Spleen (tissue), 11 donors: ENCODE measurements around the gene ADCY6. TPM values are rescaled to one million over a fixed set of nuclear protein-coding genes. Genes with fewer than 3 reads are reported as not detected.

Source experiments
- DNase-seq: peaks from one replicate; pipeline ENCODE4 v3.0.0-alpha.2; 2020
- H3K27ac ChIP-seq, 8 donors: fragments of 200-600 bp; sonication (generic) in 7 of 8; 1 replicate in 4 of 8; 2 replicates in 4 of 8; pipeline versions ENCODE4 v1.5.0 to v1.8.0; 2016 to 2021; ENCODE audit warnings: inconsistent platforms in 4 of 8, mild to moderate bottlenecking in 4 of 8, moderate library complexity in 1 of 8
- H3K27me3 ChIP-seq, 7 donors: fragments of 200-600 bp; sonication (generic) in 6 of 7; replicated peaks in 1 of 7; 1 replicate in 4 of 7; 2 replicates in 3 of 7; pipeline versions ENCODE4 v1.5.0 to v1.8.0; 2016 to 2021; ENCODE audit warnings: inconsistent platforms in 3 of 7, mild to moderate bottlenecking in 1 of 7
- H3K36me3 ChIP-seq, 6 donors: fragments of 200-600 bp; sonication (generic) in 5 of 6; 1 replicate in 4 of 6; 2 replicates in 2 of 6; pipeline versions ENCODE4 v1.5.0 to v1.8.0; 2016 to 2021; ENCODE audit warnings: inconsistent platforms in 2 of 6
- H3K4me1 ChIP-seq, 6 donors: fragments of 200-600 bp; sonication (generic) in 5 of 6; 1 replicate in 3 of 6; 2 replicates in 3 of 6; pipeline versions ENCODE4 v1.5.0 to v1.8.0; 2016 to 2021; ENCODE audit warnings: inconsistent platforms in 3 of 6
- H3K4me3 ChIP-seq, 8 donors: fragments of 200-600 bp; sonication (generic) in 7 of 8; 1 replicate in 4 of 8; 2 replicates in 4 of 8; pipeline versions ENCODE4 v1.5.0 to v1.8.0; 2016 to 2021; ENCODE audit warnings: inconsistent platforms in 4 of 8, mild to moderate bottlenecking in 4 of 8, moderate library complexity in 2 of 8
- H3K9me3 ChIP-seq, 8 donors: fragments of 200-600 bp; sonication (generic) in 7 of 8; 1 replicate in 4 of 8; 2 replicates in 4 of 8; pipeline versions ENCODE4 v1.5.0 to v1.8.0; 2016 to 2021; ENCODE audit warnings: inconsistent platforms in 4 of 8
- POLR2A ChIP-seq, 3 donors: fragments of 450-650 bp; IDR thresholded peaks; one replicate each; pipeline ENCODE4 v1.5.1; 2017; ENCODE audit warnings: antibody characterized with exemption in 3 of 3, mild to moderate bottlenecking in 1 of 3
- POLR2AphosphoS5 ChIP-seq, 3 donors: sonication (generic); formaldehyde crosslinking; IDR thresholded peaks; one replicate each; pipeline ENCODE4 v1.5.1; 2017; ENCODE audit warnings: antibody characterized with exemption in 3 of 3
- WGBS, 5 donors: extraction: QIAGEN DNeasy Blood & Tissue Kit in 3 of 5; methylation state at CpG; one replicate each; pipeline versions ENCODE4 v1.1.5 to v1.1.7; 2013 to 2018; 5-methylcytosine and 5-hydroxymethylcytosine counted together
- intact Hi-C: fragments of 100-400 bp; cut with DNase I; formaldehyde crosslinking; loops from one replicate; pipeline ENCODE4 v1.15.0; 2023; ENCODE audit warnings: low total_unique reads
- polyA plus RNA-seq, 3 donors: library from polyadenylated mRNA; stranded (reverse); fragments of 200-250 nt; gene quantifications; one replicate each; pipeline ENCODE4 v1.2.1, GENCODE V29; 2013
- total RNA-seq, 7 donors: library from RNA; depleted of rRNA in 3 of 7; stranded (reverse); fragments of >200 nt in 3 of 7; fragmentation: NEBNext Ultra II Directional in 4 of 7; extraction: Animal tissue kit (Norgen Biotek cat#: 25700) in 4 of 7; gene quantifications; one replicate each; pipeline versions ENCODE4 v1.1.0 to v1.2.1, GENCODE V29; 2016 to 2021
- TF ChIP-seq, protein P1 (sequence below), 11 experiments: fragments of 200-600 bp in 7 of 11; fragments of 450-650 bp in 4 of 11; sonication (generic) in 4 of 11; IDR thresholded peaks in 8 of 11; conservative IDR thresholded peaks in 3 of 11; 1 replicate in 7 of 11; 2 replicates in 4 of 11; pipeline versions ENCODE4 v1.4.0 to v1.8.0; 2016 to 2021; ENCODE audit warnings: antibody characterized with exemption in 11 of 11, inconsistent platforms in 4 of 11, mild to moderate bottlenecking in 1 of 11
- donor health status: healthy with polysubstance abuse.
- donor health status: DM: no; HTN: no; CAD: no; lungs with moderate emphysema.
- donor health status: DM: no; HTN: no; CAD: no.
- donor health status: Bipolar disorder and iron deficiency.
- donor health status: healthy.
- donor health status: DM: no; HTN: no; CAD: no.
- donor health status: DM: yes; HTN: yes; CAD: no.

ADCY6 gene
- total and polyA plus RNA-seq, 10 donors = 1.6 to 20.4 (median 13.7) TPM

GRCh38 chr12:48813465-48814261, 24.8 kb upstream of the ADCY6 start:
- intact Hi-C loops = no loop called here
- Histone ChIP-seq H3K4me3 (peak overlapping the region in 7 of 8 donors; percentile 65 to 95 (median 87)), H3K27me3 (peaks cover 0 to 33% (median 5%) of the 10 kb centered on the region in 7 donors), H3K27ac (peak overlapping the region; percentile 72 to 87 (median 80)), H3K4me1 (peaks cover 2 to 74% (median 45%) of the 10 kb centered on the region in 6 donors), H3K9me3 (no peaks in the 10 kb centered on the region), H3K36me3 (no peaks in the 10 kb centered on the region)
- TF ChIP-seq POLR2A (IDR thresholded peaks at IDR 0.05) (no peak), POLR2AphosphoS5 (IDR thresholded peaks at IDR 0.05) (no peak)
- TF ChIP-seq, protein P1, sequence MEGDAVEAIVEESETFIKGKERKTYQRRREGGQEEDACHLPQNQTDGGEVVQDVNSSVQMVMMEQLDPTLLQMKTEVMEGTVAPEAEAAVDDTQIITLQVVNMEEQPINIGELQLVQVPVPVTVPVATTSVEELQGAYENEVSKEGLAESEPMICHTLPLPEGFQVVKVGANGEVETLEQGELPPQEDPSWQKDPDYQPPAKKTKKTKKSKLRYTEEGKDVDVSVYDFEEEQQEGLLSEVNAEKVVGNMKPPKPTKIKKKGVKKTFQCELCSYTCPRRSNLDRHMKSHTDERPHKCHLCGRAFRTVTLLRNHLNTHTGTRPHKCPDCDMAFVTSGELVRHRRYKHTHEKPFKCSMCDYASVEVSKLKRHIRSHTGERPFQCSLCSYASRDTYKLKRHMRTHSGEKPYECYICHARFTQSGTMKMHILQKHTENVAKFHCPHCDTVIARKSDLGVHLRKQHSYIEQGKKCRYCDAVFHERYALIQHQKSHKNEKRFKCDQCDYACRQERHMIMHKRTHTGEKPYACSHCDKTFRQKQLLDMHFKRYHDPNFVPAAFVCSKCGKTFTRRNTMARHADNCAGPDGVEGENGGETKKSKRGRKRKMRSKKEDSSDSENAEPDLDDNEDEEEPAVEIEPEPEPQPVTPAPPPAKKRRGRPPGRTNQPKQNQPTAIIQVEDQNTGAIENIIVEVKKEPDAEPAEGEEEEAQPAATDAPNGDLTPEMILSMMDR (IDR thresholded peaks at IDR 0.05 in 8 of 11, conservative IDR thresholded peaks at IDR 0.05 in 3 of 11) = no peak
- DNase-seq = no peak
- WGBS, 5 donors = 27 to 38% (median 32%) methylated on average over 18 of the region's 18 CpGs

DNA sequence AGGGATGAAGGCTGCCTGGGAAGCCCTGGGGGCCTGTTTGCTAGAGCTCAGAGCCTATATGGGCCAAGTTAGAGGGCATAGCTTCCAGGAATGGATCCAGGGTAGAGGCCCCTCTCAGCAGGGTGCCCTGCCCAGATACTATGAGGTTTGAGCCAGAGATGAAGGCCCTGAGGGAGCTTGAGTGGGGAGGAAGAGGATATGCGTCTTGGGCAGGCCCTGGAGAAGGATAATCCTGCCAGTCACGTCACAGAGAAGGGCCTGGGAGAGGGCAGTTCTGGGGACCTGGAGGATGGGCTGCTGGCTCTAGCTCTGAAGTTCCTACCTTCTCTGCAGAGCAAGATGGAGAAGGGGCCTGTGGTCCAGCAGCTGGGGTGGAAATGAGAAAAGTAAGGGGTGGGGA, 23.5 kb upstream of the ADCY6 start:
- Histone ChIP-seq H3K4me3 (no peak overlapping the region), H3K27ac (peak overlapping the region in 2 of 8 donors; percentile 29 to 46), H3K27me3 (peaks cover 0 to 21% (median 5%) of the 10 kb centered on the region in 7 donors), H3K9me3 (no peaks in the 10 kb centered on the region), H3K36me3 (no peaks in the 10 kb centered on the region), H3K4me1 (peaks cover 2 to 62% (median 36%) of the 10 kb centered on the region in 6 donors)
- intact Hi-C loops = no loop called here
- TF ChIP-seq POLR2AphosphoS5 (IDR thresholded peaks at IDR 0.05) (no peak), POLR2A (IDR thresholded peaks at IDR 0.05) (no peak)
- TF ChIP-seq, protein P1 (IDR thresholded peaks at IDR 0.05 in 8 of 11, conservative IDR thresholded peaks at IDR 0.05 in 3 of 11) = no peak
- WGBS, 5 donors = 55 to 76% (median 65%) methylated on average over 2 of the region's 2 CpGs
- no peak for DNase-seq

DNA sequence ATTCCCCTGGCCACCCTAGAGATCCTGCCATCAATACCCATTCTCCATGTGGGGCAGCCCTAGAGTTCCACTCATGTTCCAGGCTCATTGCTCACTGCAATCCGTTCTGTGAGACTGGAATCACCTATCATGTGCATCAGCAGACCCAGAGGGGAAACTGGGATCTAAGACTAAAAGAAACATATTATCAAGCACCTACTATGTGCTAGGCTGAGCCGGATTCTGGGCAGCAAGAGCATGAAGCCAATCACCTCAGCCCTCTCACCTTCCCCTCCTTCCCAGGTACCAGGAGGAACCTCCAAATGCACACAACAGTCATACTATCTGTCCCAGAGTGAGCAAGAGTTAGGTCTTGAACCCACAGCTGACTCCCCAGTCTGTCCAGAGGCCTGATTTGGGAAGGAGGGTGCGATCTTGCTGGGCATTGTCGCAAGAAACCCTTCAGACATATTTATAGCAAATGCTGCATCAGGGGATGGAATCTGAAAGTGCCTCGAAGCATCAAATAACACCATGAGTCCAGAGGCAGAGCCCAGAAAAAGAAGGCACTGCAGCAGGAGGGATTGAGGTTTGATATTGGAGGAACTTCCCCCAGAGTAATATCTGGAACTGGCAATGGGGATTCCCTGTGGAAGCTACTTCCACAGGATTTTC, 22.7 kb upstream of the ADCY6 start:
- Histone ChIP-seq H3K4me1 (peaks cover 2 to 54% (median 33%) of the 10 kb centered on the region in 6 donors), H3K36me3 (no peaks in the 10 kb centered on the region), H3K27ac (peak overlapping the region in 5 of 8 donors; percentile 9 to 51 (median 14)), H3K9me3 (no peaks in the 10 kb centered on the region), H3K27me3 (peaks cover 0 to 12% (median 0%) of the 10 kb centered on the region in 7 donors), H3K4me3 (no peak overlapping the region)
- intact Hi-C loops = no loop called here
- WGBS, 5 donors = 76 to 89% (median 87%) methylated on average over 5 of the region's 5 CpGs
- DNase-seq = no peak
- TF ChIP-seq, protein P1 (IDR thresholded peaks at IDR 0.05 in 8 of 11, conservative IDR thresholded peaks at IDR 0.05 in 3 of 11) = no peak
- TF ChIP-seq POLR2AphosphoS5 (IDR thresholded peaks at IDR 0.05) (no peak), POLR2A (IDR thresholded peaks at IDR 0.05) (no peak)
